K562 (cell line): Measurements from ENCODE around the gene ZNF440. TPM values are rescaled to one million over a fixed set of nuclear protein-coding genes. Genes with fewer than 3 reads are reported as not detected.

Experiments used
- CBX1 ChIP-seq: sonication (generic); IDR thresholded peaks from 2 replicates; pipeline ENCODE4 v1.6.1; 2016; ENCODE audit warnings: antibody characterized with exemption, low read depth, mild to moderate bottlenecking
- CBX3 ChIP-seq, 2 experiments: IDR thresholded peaks; 1 replicate in 1 of 2; 2 replicates in 1 of 2; pipeline ENCODE4 v1.6.1; 2012; ENCODE audit warnings: inconsistent platforms in 2 of 2, low read length in 2 of 2, borderline replicate concordance in 1 of 2, control low read depth in 1 of 2
- CBX5 ChIP-seq: IDR thresholded peaks from 2 replicates; pipeline ENCODE4 v1.6.1; 2014; ENCODE audit warnings: low read depth, borderline replicate concordance
- IRF9 ChIP-seq: fragments of 450-650 bp; IDR thresholded peaks from 2 replicates; pipeline ENCODE4 v1.6.1; 2016; ENCODE audit warnings: missing biosample characterization, missing genetic modification characterization
- MAFG ChIP-seq: fragments of 450-650 bp; conservative IDR thresholded peaks from 2 replicates; pipeline ENCODE4 v1.6.1; 2016; ENCODE audit warnings: missing genetic modification characterization, missing compliant biosample characterization
- MYC ChIP-seq, 2 experiments: fragments of 250-450 bp in 1 of 2; sonication (Bioruptor Pico) in 1 of 2; IDR thresholded peaks; 2 replicates each; pipeline versions ENCODE4 v1.5.1 to v1.6.1; 2012 to 2021; ENCODE audit warnings: low read depth in 2 of 2, borderline replicate concordance in 1 of 2, improper control_type of control experiment in 1 of 2, low read length in 1 of 2, mild to moderate bottlenecking in 1 of 2, moderate library complexity in 1 of 2
- RBM25 ChIP-seq: fragments of 200-400 bp; formaldehyde crosslinking; IDR thresholded peaks from 2 replicates; pipeline ENCODE4 v1.6.1; 2018; ENCODE audit warnings: low read length, low read depth, moderate library complexity; ENCODE audit not compliant: severe bottlenecking
- SRSF1 ChIP-seq: fragments of 200-400 bp; formaldehyde crosslinking; IDR thresholded peaks from 2 replicates; pipeline ENCODE4 v1.6.1; 2017; ENCODE audit warnings: mild to moderate bottlenecking, low read depth, low read length, moderate library complexity
- TCFL5 ChIP-seq: fragments of 250-450 bp; sonication (Bioruptor Pico); conservative IDR thresholded peaks from 2 replicates; pipeline ENCODE4 v1.6.1; 2021; ENCODE audit warnings: mild to moderate bottlenecking, moderate library complexity, matching md5 sums
- TEAD2 ChIP-seq: fragments of 450-650 bp; IDR thresholded peaks from 2 replicates; pipeline ENCODE4 v1.6.1; 2016; ENCODE audit warnings: missing genetic modification characterization, control low read depth, missing compliant biosample characterization
- TRIM24 ChIP-seq, 2 experiments: fragments of 450-650 bp; IDR thresholded peaks; 2 replicates each; pipeline ENCODE4 v1.6.1; 2016
- XRCC3 ChIP-seq: fragments of 450-650 bp; IDR thresholded peaks from 2 replicates; pipeline ENCODE4 v1.6.1; 2017; ENCODE audit warnings: mild to moderate bottlenecking, moderate library complexity
- ZNF184 ChIP-seq: sonication (generic); formaldehyde crosslinking; IDR thresholded peaks from 2 replicates; pipeline ENCODE4 v1.5.0; 2020; ENCODE audit warnings: missing genetic modification reagents
- ZNF24 ChIP-seq: fragments of 450-650 bp; IDR thresholded peaks from 2 replicates; pipeline ENCODE4 v1.6.1; 2016
- ZNF280B ChIP-seq: fragments of 250-450 bp; sonication (Bioruptor Pico); IDR thresholded peaks from 2 replicates; pipeline ENCODE4 v1.5.1; 2021; ENCODE audit warnings: mild to moderate bottlenecking
- ZNF282 ChIP-seq: sonication (generic); formaldehyde crosslinking; IDR thresholded peaks from 2 replicates; pipeline ENCODE4 v1.8.1; 2023; ENCODE audit warnings: missing genetic modification reagents
- ZNF699 ChIP-seq: fragments of 250-450 bp; sonication (Bioruptor Pico); IDR thresholded peaks from 2 replicates; pipeline ENCODE4 v1.8.0; 2021; ENCODE audit warnings: mild to moderate bottlenecking, moderate library complexity; ENCODE audit not compliant: insufficient replicate concordance
- ZNF717 ChIP-seq: fragments of 250-450 bp; sonication (Bioruptor Pico); IDR thresholded peaks from 2 replicates; pipeline ENCODE4 v1.5.0; 2021
- ZNF75A ChIP-seq: fragments of 450-650 bp; formaldehyde crosslinking; IDR thresholded peaks from 2 replicates; pipeline ENCODE4 v1.4.0; 2020; ENCODE audit warnings: mild to moderate bottlenecking
- ZNF764 ChIP-seq: fragments of 250-450 bp; sonication (Bioruptor Pico); IDR thresholded peaks from 2 replicates; pipeline ENCODE4 v1.4.0; 2020; ENCODE audit warnings: low read depth, mild to moderate bottlenecking, moderate library complexity
- polyA plus RNA-seq, 8 experiments: library from polyadenylated mRNA; depleted of rRNA in 4 of 8; stranded (reverse) in 5 of 8; unstranded in 3 of 8; fragments of >200 nt; fragmentation: Nextera tagmentation in 2 of 8; fragmentation: Illumina TruSeq in 1 of 8; extraction: Ambion mirVana in 2 of 8; extraction: Trizol in 1 of 8; gene quantifications; 2 replicates each; pipeline versions ENCODE4 v1.2.1 to v1.2.3, GENCODE V29; 2011 to 2014; ENCODE audit warnings: inconsistent platforms in 1 of 8, missing spikeins in 1 of 8
- total RNA-seq, 7 experiments: library from RNA; depleted of rRNA in 6 of 7; stranded (reverse); fragments of >200 nt in 6 of 7; fragmentation: Illumina TruSeq in 2 of 7; extraction: Trizol in 2 of 7; gene quantifications; 2 replicates each; pipeline versions ENCODE4 v1.2.1 to v1.2.3, GENCODE V29; 2011 to 2021; ENCODE audit warnings: low replicate concordance in 1 of 7
- TF ChIP-seq, protein P1 (sequence below): fragments of 450-650 bp; IDR thresholded peaks from 2 replicates; pipeline ENCODE4 v1.6.1; 2016; ENCODE audit warnings: antibody characterized with exemption

Gene ZNF440
- total and polyA plus RNA-seq, 9 of the 15 experiments (the other 6 are each of a cell fraction or from before 2014, with no cell fraction given) = 5.9 to 32.6 (median 13.4) TPM

DNA sequence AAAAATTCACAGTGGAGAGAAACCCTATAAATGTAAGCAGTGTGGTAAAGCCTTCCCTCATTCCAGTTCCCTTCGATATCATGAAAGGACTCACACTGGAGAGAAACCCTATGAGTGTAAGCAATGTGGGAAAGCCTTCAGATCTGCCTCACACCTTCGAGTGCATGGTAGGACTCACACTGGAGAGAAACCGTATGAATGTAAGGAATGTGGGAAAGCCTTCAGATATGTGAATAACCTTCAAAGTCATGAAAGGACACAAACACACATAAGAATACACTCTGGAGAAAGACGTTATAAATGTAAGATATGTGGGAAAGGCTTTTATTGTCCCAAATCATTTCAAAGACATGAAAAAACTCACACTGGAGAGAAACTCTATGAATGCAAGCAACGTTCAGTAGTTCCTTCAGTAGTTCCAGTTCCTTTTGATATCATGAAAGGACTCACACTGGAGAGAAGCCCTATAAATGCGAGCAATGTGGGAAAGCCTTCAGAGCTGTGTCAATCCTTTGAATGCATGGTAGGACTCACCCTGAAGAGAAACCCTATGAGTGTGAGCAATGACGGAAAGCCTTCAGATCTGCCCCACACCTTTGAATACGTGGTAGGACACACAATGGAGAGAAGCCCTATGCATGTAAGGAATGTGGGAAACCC lies 18.3 kb downstream of the ZNF440 start (continued):
- peak; percentile 94 for TF ChIP-seq ZNF75A (CRISPR knock-in tag)
- TF ChIP-seq ZNF717 (CRISPR knock-in tag) = no peak
- TF ChIP-seq ZNF280B (CRISPR knock-in tag) = 0 out of 2 replicates have a peak, but pooled peaks have one; percentile 21
- TF ChIP-seq, protein P1, sequence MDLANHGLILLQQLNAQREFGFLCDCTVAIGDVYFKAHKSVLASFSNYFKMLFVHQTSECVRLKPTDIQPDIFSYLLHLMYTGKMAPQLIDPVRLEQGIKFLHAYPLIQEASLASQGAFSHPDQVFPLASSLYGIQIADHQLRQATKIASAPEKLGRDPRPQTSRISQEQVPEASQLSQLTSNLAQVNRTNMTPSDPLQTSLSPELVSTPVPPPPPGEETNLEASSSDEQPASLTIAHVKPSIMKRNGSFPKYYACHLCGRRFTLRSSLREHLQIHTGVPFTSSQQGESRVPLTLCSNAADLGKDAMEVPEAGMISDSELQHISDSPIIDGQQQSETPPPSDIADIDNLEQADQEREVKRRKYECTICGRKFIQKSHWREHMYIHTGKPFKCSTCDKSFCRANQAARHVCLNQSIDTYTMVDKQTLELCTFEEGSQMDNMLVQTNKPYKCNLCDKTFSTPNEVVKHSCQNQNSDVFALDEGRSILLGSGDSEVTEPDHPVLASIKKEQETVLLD = no peak
- no peak for TF ChIP-seq TCFL5 (CRISPR knock-in tag)
- no peak for TF ChIP-seq IRF9
- TF ChIP-seq CBX3 (IDR thresholded peaks at IDR 0.05; ENCODE audit: borderline replicate concordance in 1 of 2, low read length in 2 of 2) = peak; percentile 39 to 65; a peak in 2 of 3 replicates
- peak; percentile 64; the same call in 1 of the 2 replicates for TF ChIP-seq ZNF24
- no peak for TF ChIP-seq ZNF184 (CRISPR knock-in tag)
- peak in 1 of 2 experiments; percentile 63; a peak in 2 of 4 replicates for TF ChIP-seq TRIM24 (IDR thresholded peaks at IDR 0.05)
- peak; percentile 48 for TF ChIP-seq RBM25
- no peak for TF ChIP-seq ZNF764
- TF ChIP-seq SRSF1 = no peak
- no peak for TF ChIP-seq MAFG (tag)
- no peak for TF ChIP-seq MYC (IDR thresholded peaks at IDR 0.05; ENCODE audit: low read depth, low read length)
- TF ChIP-seq MYC (CRISPR knock-in tag; IDR thresholded peaks at IDR 0.05; ENCODE audit: borderline replicate concordance, low read depth) = no peak
- TF ChIP-seq XRCC3 = no peak
- TF ChIP-seq ZNF282 = no peak
- no peak for TF ChIP-seq ZNF699
- TF ChIP-seq TEAD2 (tag) = peak; percentile 64; the same call in 1 of the 2 replicates
- TF ChIP-seq CBX5 = peak; percentile 82
- TF ChIP-seq CBX1 = peak; percentile 79
